ENCODE data around the gene TRIP4. TPM values are rescaled to one million over a fixed set of nuclear protein-coding genes. Genes with fewer than 3 reads are reported as not detected.

TRIP4 gene
- total and polyA plus RNA-seq, 2 donors (not counting 1 experiment from before 2014, with no cell fraction given), result 13.9 to 30.2 TPM

DNA sequence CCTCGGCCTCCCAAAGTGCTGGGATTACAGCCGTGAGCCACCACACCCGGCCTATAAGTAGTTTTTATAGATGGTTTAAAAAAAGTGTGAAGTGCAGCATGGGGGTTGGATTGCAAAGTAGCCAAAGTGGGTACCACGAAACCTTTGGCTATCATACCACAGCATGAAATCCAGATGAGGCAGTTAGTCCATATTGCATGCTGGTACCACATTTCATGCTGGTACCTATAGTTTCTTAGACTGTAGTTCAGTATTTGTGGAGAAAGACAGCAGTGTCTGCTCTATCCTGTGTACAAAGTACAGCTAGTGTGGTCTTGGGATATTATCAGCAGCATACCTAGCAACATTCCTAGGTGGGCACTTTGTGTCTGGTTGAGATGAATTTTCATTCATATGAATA, 84.5 kb downstream of the TRIP4 start:
- Histone ChIP-seq H3K4me2 (ENCODE audit: extremely low read depth, insufficient read depth, low read length) (no peak overlapping the region), H3K9ac (ENCODE audit: insufficient read depth, low read length) (no peak overlapping the region), H3K79me2 (ENCODE audit: control insufficient read depth, insufficient read depth, low read length) (peaks cover 21% of the 10 kb centered on the region), H3K27ac (ENCODE audit: insufficient read depth, low read length) (no peak overlapping the region), H2AFZ (ENCODE audit: low read length) (no peak overlapping the region), H3K36me3 (ENCODE audit: control insufficient read depth, insufficient read depth, low read length) (peaks cover 2% of the 10 kb centered on the region), H4K20me1 (ENCODE audit: control insufficient read depth, extremely low read depth, insufficient read depth, low read length) (no peaks in the 10 kb centered on the region), H3K4me1 (ENCODE audit: control insufficient read depth, extremely low read depth, insufficient read depth, low read length) (no peaks in the 10 kb centered on the region), H3K27me3 (ENCODE audit: control insufficient read depth, insufficient read depth, low read length) (no peaks in the 10 kb centered on the region), H3K9me3 (ENCODE audit: control insufficient read depth, insufficient read depth, low read depth, low read length) (no peaks in the 10 kb centered on the region), H3K4me3 (replicated peaks in 1 of 4; ENCODE audit: control extremely low read depth in 1 of 4, insufficient read depth in 1 of 4, low read depth in 3 of 4, low read length in 4 of 4) (no peak overlapping the region)
- no peak for TF ChIP-seq EZH2 (IDR thresholded peaks at IDR 0.05; ENCODE audit: low read length, missing control alignments)
- TF ChIP-seq, protein P1, sequence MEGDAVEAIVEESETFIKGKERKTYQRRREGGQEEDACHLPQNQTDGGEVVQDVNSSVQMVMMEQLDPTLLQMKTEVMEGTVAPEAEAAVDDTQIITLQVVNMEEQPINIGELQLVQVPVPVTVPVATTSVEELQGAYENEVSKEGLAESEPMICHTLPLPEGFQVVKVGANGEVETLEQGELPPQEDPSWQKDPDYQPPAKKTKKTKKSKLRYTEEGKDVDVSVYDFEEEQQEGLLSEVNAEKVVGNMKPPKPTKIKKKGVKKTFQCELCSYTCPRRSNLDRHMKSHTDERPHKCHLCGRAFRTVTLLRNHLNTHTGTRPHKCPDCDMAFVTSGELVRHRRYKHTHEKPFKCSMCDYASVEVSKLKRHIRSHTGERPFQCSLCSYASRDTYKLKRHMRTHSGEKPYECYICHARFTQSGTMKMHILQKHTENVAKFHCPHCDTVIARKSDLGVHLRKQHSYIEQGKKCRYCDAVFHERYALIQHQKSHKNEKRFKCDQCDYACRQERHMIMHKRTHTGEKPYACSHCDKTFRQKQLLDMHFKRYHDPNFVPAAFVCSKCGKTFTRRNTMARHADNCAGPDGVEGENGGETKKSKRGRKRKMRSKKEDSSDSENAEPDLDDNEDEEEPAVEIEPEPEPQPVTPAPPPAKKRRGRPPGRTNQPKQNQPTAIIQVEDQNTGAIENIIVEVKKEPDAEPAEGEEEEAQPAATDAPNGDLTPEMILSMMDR (conservative IDR thresholded peaks at IDR 0.05 in 1 of 2, IDR thresholded peaks at IDR 0.05 in 1 of 2; ENCODE audit: low read depth in 1 of 2, low read length in 2 of 2), result no peak
- DNase-seq (ENCODE audit: low read depth in 2 of 2), result no peak

DNA sequence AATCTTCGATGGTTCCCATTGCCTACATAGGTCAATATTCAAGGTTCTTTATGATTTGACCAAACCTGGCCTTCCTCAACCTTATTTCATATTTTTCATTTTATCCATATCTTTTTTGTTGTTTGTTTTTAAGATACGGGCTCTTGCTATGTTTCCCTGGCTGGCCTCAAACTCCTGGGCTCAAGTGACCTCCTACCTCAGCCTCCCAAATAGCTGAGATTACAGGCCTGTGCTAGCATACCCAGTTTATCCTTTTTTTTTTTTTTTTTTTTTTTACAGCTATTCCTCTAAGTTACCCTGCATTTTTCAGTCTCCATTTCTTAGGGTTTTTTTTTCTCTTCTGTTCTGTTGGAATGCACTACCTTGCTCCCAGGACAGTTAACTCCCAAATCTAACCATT, 87.2 kb downstream of the TRIP4 start:
- no peaks in the 10 kb centered on the region for H3K27me3 ChIP-seq (ENCODE audit: control insufficient read depth, insufficient read depth, low read length)
- peaks cover 2% of the 10 kb centered on the region for H3K36me3 ChIP-seq (ENCODE audit: control insufficient read depth, insufficient read depth, low read length)
- H3K4me3 ChIP-seq (replicated peaks in 1 of 4; ENCODE audit: control extremely low read depth in 1 of 4, insufficient read depth in 1 of 4, low read depth in 3 of 4, low read length in 4 of 4), result no peak overlapping the region
- H3K4me1 ChIP-seq (ENCODE audit: control insufficient read depth, extremely low read depth, insufficient read depth, low read length), result no peaks in the 10 kb centered on the region
- TF ChIP-seq, protein P1 (conservative IDR thresholded peaks at IDR 0.05 in 1 of 2, IDR thresholded peaks at IDR 0.05 in 1 of 2; ENCODE audit: low read depth in 1 of 2, low read length in 2 of 2), result no peak
- TF ChIP-seq EZH2 (IDR thresholded peaks at IDR 0.05; ENCODE audit: low read length, missing control alignments), result no peak
- H3K9me3 ChIP-seq (ENCODE audit: control insufficient read depth, insufficient read depth, low read depth, low read length), result no peaks in the 10 kb centered on the region
- H3K4me2 ChIP-seq (ENCODE audit: extremely low read depth, insufficient read depth, low read length), result no peak overlapping the region
- H3K79me2 ChIP-seq (ENCODE audit: control insufficient read depth, insufficient read depth, low read length), result peaks cover 12% of the 10 kb centered on the region
- DNase-seq (ENCODE audit: low read depth in 2 of 2), result no peak
- H2AFZ ChIP-seq (ENCODE audit: low read length), result no peak overlapping the region
- H4K20me1 ChIP-seq (ENCODE audit: control insufficient read depth, extremely low read depth, insufficient read depth, low read length), result no peaks in the 10 kb centered on the region
- no peak overlapping the region for H3K27ac ChIP-seq (ENCODE audit: insufficient read depth, low read length)
- H3K9ac ChIP-seq (ENCODE audit: insufficient read depth, low read length), result no peak overlapping the region

DNA sequence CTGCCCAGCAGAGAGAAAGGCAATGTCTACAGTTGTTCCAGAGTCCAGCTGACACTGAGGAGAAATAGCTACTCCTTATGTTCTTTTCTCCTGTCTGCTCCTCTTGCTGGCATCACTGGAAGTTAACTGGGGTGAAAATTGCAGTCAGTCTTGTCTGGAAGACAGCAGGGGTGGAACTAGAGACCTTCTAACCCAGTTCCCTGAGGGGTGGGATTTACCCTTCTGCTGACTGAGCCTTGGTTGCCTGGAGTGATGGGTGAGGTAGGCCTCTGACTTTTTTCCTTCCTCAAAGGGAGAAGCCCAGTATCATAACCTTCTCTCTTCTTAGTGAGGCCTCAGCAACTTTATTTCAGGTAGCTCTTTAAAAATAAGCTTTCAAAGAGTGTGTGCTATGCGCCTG, 88.9 kb downstream of the TRIP4 start:
- DNase-seq (ENCODE audit: low read depth in 2 of 2), result no peak
- H3K9me3 ChIP-seq (ENCODE audit: control insufficient read depth, insufficient read depth, low read depth, low read length), result no peaks in the 10 kb centered on the region
- no peak overlapping the region for H3K9ac ChIP-seq (ENCODE audit: insufficient read depth, low read length)
- H3K36me3 ChIP-seq (ENCODE audit: control insufficient read depth, insufficient read depth, low read length), result peaks cover 2% of the 10 kb centered on the region
- H3K79me2 ChIP-seq (ENCODE audit: control insufficient read depth, insufficient read depth, low read length), result peaks cover 12% of the 10 kb centered on the region
- no peak overlapping the region for H3K27ac ChIP-seq (ENCODE audit: insufficient read depth, low read length)
- no peak overlapping the region for H3K4me2 ChIP-seq (ENCODE audit: extremely low read depth, insufficient read depth, low read length)
- H3K27me3 ChIP-seq (ENCODE audit: control insufficient read depth, insufficient read depth, low read length), result no peaks in the 10 kb centered on the region
- no peak overlapping the region for H3K4me3 ChIP-seq (replicated peaks in 1 of 4; ENCODE audit: control extremely low read depth in 1 of 4, insufficient read depth in 1 of 4, low read depth in 3 of 4, low read length in 4 of 4)
- no peak overlapping the region for H2AFZ ChIP-seq (ENCODE audit: low read length)
- H4K20me1 ChIP-seq (ENCODE audit: control insufficient read depth, extremely low read depth, insufficient read depth, low read length), result no peaks in the 10 kb centered on the region
- TF ChIP-seq EZH2 (IDR thresholded peaks at IDR 0.05; ENCODE audit: low read length, missing control alignments), result no peak
- TF ChIP-seq, protein P1 (conservative IDR thresholded peaks at IDR 0.05 in 1 of 2, IDR thresholded peaks at IDR 0.05 in 1 of 2; ENCODE audit: low read depth in 1 of 2, low read length in 2 of 2), result no peak
- no peaks in the 10 kb centered on the region for H3K4me1 ChIP-seq (ENCODE audit: control insufficient read depth, extremely low read depth, insufficient read depth, low read length)

All from fibroblast of lung (primary cell).